ENCODE data around the gene EMC7. TPM values are rescaled to one million over a fixed set of nuclear protein-coding genes. Genes with fewer than 3 reads are reported as not detected.

Gene EMC7
- total and polyA plus RNA-seq, 2 of the 13 experiments (the other 11 are each of a cell fraction or from before 2014, with no cell fraction given): 46.8 to 113 TPM

- BruUV-seq (replicated peaks): no TSS peak
- no peak for ATAC-seq
- no peak overlapping the region for H3K4me3 ChIP-seq (replicated peaks in 1 of 3; ENCODE audit: insufficient read depth in 1 of 3, low read depth in 2 of 3, low read length in 3 of 3)
- FAIRE-seq: no peak
- in situ Hi-C loops (cut with HindIII; ENCODE audit: extremely low pct_ligation_motif_present, low pct_unique_long_range_greater_than_20kb): loop anchor here (25.0 kb wide), 2 partner anchors 306 to 531 kb away; partner anchors contain the start of genes GOLGA8B and LPCAT4
- H3K9me3 ChIP-seq (ENCODE audit: low read length): peaks cover 3% of the 10 kb centered on the region; the same call in 1 of the 2 replicates
- H3K9ac ChIP-seq (ENCODE audit: insufficient read depth, low read depth, low read length): no peak overlapping the region
- intact Hi-C loops (cut with micrococcal nuclease; ENCODE audit: unreplicated experiment): loop anchor here (5.0 kb wide), 1 partner anchor 61 kb away; no protein-coding TSS in a partner anchor
- H3K4me1 ChIP-seq (ENCODE audit: insufficient read depth, low read length): peaks cover 8% of the 10 kb centered on the region; the same call in 1 of the 2 replicates
- CTCF ChIA-PET (ENCODE audit: low intra/inter-chr PET ratio, low total read pairs): no interaction called here
- peak overlapping the region; percentile 12 for H2AFZ ChIP-seq (ENCODE audit: low read length)
- no peak for DNase-seq (ENCODE audit: low spot score)
- no peaks in the 10 kb centered on the region for H3K36me3 ChIP-seq (replicated peaks in 1 of 2; ENCODE audit: control insufficient read depth in 1 of 2, insufficient read depth in 2 of 2, low read length in 2 of 2)
- H3K4me2 ChIP-seq (ENCODE audit: low read depth, low read length): no peak overlapping the region
- TF ChIP-seq ZNF644 (CRISPR knock-in tag; IDR thresholded peaks at IDR 0.05; ENCODE audit: low read depth) (no peak), MEIS1 (CRISPR knock-in tag; IDR thresholded peaks at IDR 0.05; ENCODE audit: borderline replicate concordance) (no peak), ZNF691 (CRISPR knock-in tag; IDR thresholded peaks at IDR 0.05; ENCODE audit: borderline replicate concordance, low read depth) (no peak), ZNF3 (CRISPR knock-in tag; IDR thresholded peaks at IDR 0.05) (no peak), ZFP91 (CRISPR knock-in tag; IDR thresholded peaks at IDR 0.05; ENCODE audit: borderline replicate concordance) (no peak), ZNF780A (CRISPR knock-in tag; IDR thresholded peaks at IDR 0.05) (no peak), YY1 (IDR thresholded peaks at IDR 0.05; ENCODE audit: insufficient read depth, insufficient replicate concordance, low read depth, low read length) (no peak), ZBTB8A (CRISPR knock-in tag; IDR thresholded peaks at IDR 0.05; ENCODE audit: borderline replicate concordance, low read depth) (no peak), RFXANK (CRISPR knock-in tag; IDR thresholded peaks at IDR 0.05) (no peak), ZNF33A (CRISPR knock-in tag; IDR thresholded peaks at IDR 0.05; ENCODE audit: borderline replicate concordance) (no peak), NR0B2 (CRISPR knock-in tag; IDR thresholded peaks at IDR 0.05) (no peak), HMGXB3 (CRISPR knock-in tag; IDR thresholded peaks at IDR 0.05; ENCODE audit: borderline replicate concordance) (no peak), MTA1 (CRISPR knock-in tag; IDR thresholded peaks at IDR 0.05; ENCODE audit: borderline replicate concordance) (no peak), ZNF256 (CRISPR knock-in tag; conservative IDR thresholded peaks at IDR 0.05) (no peak), GATAD2A (CRISPR knock-in tag; IDR thresholded peaks at IDR 0.05) (no peak)
- H4K20me1 ChIP-seq (ENCODE audit: insufficient read depth, low read length): no peaks in the 10 kb centered on the region
- no peaks in the 10 kb centered on the region for H3K27me3 ChIP-seq (ENCODE audit: control insufficient read depth in 1 of 2, insufficient read depth in 2 of 2, low read length in 2 of 2)
- H3K79me2 ChIP-seq (ENCODE audit: insufficient read depth, low read length): no peaks in the 10 kb centered on the region
- H3K27ac ChIP-seq (ENCODE audit: extremely low read length, insufficient read depth, low read length): no peak overlapping the region
- POLR2A ChIA-PET: no interaction called here
- 57% methylated on average over 3 of the region's 3 CpGs for WGBS (ENCODE audit: low lambda C conversion rate)
Measured at GRCh38 chr15:34055868-34056595, 45.6 kb downstream of the EMC7 start.

Measured in HepG2 (cell line).